ENCODE data around the gene PRDM16.

Gene PRDM16

GRCh38 chr1:3068564-3069431, at the start of gene PRDM16:
PRDM16 (plus strand) TSS chr1:3069203; CDS start chr1:3069260, 57 bp downstream.
- FAIRE-seq (no peak), DNase-seq (ENCODE audit: insufficient read length, low spot score) (no peak)

GRCh38 chr1:3019516-3020051, 49.4 kb upstream of the PRDM16 start:
- no peak for TF ChIP-seq CTCF (IDR thresholded peaks at IDR 0.05; ENCODE audit: insufficient read depth, missing control alignments)
- DNase-seq (ENCODE audit: insufficient read length, low spot score) (no peak), FAIRE-seq (no peak)

More at GRCh38 chr1:3068564-3069431, at the start of gene PRDM16:
- no peak for TF ChIP-seq CTCF (IDR thresholded peaks at IDR 0.05; ENCODE audit: insufficient read depth, missing control alignments)

GRCh38 chr1:3020263-3020909, 48.6 kb upstream of the PRDM16 start:
- no peak for FAIRE-seq
- DNase-seq (ENCODE audit: insufficient read length, low spot score): no peak
- no peak for TF ChIP-seq CTCF (IDR thresholded peaks at IDR 0.05; ENCODE audit: insufficient read depth, missing control alignments)

- no peak for TF ChIP-seq CTCF (IDR thresholded peaks at IDR 0.05; ENCODE audit: insufficient read depth, missing control alignments)
- no peak for DNase-seq (ENCODE audit: insufficient read length, low spot score)
- FAIRE-seq: no peak
These were observed 47.8 kb upstream of the PRDM16 start, which contains the start of gene ACTRT2 for GRCh38 chr1:3021233-3021671. ACTRT2 (plus strand) TSS chr1:3021467; CDS start chr1:3021687, 220 bp downstream.

GRCh38 chr1:3021801-3022401, 47.1 kb upstream of the PRDM16 start:
- no peak for TF ChIP-seq CTCF (IDR thresholded peaks at IDR 0.05; ENCODE audit: insufficient read depth, missing control alignments)
- DNase-seq (ENCODE audit: insufficient read length, low spot score) (no peak), FAIRE-seq (no peak)

GRCh38 chr1:3022511-3022973, 46.5 kb upstream of the PRDM16 start:
- FAIRE-seq: no peak

More at GRCh38 chr1:3022511-3022973, 46.5 kb upstream of the PRDM16 start:
- TF ChIP-seq CTCF (IDR thresholded peaks at IDR 0.05; ENCODE audit: insufficient read depth, missing control alignments): no peak
- no peak for DNase-seq (ENCODE audit: insufficient read length, low spot score)
